Suprapubic skin (tissue), 3 donors: ENCODE measurements around the gene SMIM32.

Experiments used
- EP300 ChIP-seq: sonication (generic); formaldehyde crosslinking; IDR thresholded peaks from one replicate; pipeline ENCODE4 v1.6.1; 2017; ENCODE audit warnings: antibody characterized with exemption
- TF ChIP-seq, protein P1 (sequence below), 2 donors: fragments of 200-600 bp in 1 of 2; fragments of 450-650 bp in 1 of 2; sonication (generic) in 1 of 2; IDR thresholded peaks; one replicate each; pipeline ENCODE4 v1.5.1; 2016 to 2019; ENCODE audit warnings: antibody characterized with exemption in 2 of 2, mild to moderate bottlenecking in 1 of 2, moderate library complexity in 1 of 2

DNA sequence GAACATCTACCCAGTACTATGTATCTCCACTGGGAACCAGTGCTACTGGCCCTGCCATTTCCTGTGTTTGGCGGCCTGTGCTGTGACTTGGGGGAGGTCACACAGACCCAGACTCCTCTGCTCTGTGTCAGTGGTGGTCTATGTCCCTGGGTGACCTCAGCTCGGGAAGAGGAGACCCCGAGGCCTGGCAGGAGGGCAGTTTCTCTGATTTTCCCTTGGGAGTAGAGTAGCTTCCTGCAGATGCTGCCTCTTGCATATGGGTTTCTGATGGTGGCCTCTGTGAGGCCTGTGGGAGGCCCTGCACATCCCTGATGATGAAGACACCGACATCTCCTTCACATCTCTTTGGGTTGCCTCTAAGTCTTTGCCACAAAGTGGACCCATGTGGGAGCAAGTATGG is 13.0 kb upstream of the SMIM32 start:
- TF ChIP-seq, protein P1, sequence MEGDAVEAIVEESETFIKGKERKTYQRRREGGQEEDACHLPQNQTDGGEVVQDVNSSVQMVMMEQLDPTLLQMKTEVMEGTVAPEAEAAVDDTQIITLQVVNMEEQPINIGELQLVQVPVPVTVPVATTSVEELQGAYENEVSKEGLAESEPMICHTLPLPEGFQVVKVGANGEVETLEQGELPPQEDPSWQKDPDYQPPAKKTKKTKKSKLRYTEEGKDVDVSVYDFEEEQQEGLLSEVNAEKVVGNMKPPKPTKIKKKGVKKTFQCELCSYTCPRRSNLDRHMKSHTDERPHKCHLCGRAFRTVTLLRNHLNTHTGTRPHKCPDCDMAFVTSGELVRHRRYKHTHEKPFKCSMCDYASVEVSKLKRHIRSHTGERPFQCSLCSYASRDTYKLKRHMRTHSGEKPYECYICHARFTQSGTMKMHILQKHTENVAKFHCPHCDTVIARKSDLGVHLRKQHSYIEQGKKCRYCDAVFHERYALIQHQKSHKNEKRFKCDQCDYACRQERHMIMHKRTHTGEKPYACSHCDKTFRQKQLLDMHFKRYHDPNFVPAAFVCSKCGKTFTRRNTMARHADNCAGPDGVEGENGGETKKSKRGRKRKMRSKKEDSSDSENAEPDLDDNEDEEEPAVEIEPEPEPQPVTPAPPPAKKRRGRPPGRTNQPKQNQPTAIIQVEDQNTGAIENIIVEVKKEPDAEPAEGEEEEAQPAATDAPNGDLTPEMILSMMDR (IDR thresholded peaks at IDR 0.05) = no peak
- no peak for TF ChIP-seq EP300
